GM19397 (cell line): ENCODE data around the gene TESPA1.

Source experiments
- ATAC-seq: cut with Tn5 transposase; IDR thresholded peaks from one replicate; pipeline ENCODE4 v1.9.1; 2021; ENCODE audit warnings: mild to moderate bottlenecking, moderate library complexity; ENCODE audit not compliant: unreplicated experiment

The TESPA1 gene, protein sequence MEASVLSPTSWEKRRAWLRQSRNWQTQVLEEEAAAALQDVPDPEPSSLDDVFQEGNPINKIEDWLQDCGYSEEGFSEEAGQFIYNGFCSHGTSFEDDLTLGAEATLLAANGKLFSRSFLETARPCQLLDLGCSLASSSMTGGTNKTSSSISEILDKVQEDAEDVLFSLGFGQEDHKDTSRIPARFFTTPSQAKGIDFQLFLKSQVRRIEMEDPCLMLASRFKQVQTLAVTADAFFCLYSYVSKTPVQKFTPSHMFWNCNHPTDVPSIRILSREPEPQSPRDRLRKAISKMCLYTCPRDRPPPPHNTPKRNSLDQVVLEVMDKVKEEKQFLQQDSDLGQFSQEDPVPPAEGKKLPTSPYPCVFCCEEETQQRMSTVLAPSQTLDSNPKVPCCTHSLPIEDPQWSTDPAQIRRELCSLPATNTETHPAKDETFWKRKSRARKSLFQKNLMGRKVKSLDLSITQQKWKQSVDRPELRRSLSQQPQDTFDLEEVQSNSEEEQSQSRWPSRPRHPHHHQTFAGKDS

DNA sequence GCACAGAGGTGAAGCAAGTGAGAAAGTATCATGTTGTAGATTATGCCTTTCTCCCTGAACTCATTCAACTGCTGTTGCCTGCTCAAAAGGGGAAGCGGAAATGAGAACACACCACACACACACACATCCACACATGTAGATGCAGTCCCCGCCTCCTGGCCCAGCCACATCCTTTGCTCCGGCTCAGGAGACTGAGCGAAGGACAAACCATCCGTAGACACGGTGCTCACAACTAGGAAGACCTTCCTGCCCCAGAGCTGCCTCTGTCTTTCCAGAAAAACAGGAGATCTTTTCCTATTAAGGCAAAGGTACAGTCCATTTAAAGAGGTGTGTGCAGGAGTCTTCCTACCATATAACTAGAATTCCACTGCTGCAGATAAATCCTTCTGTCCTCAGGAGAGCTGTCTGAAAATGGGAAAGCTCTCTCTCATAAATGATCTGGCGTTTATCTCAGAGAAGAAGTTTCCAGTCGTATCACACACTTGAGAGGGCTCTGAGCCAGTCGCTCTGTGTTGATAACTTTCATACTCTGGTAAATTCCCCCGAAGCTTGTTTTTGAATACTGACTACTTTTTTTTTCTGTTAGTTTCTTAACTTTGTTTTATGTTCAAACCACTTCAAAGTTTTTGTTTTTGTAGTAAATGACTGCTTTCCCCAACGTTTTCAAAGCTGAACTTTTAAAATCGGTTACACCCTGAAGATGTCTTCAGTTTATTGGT lies at the start of gene TESPA1:
TSS of gene TESPA1 (minus strand) at position 105 of the 719 bp plus-strand sequence. CDS start 10,200 bp downstream, outside the sequence.
- peak; percentile 97 for ATAC-seq

DNA sequence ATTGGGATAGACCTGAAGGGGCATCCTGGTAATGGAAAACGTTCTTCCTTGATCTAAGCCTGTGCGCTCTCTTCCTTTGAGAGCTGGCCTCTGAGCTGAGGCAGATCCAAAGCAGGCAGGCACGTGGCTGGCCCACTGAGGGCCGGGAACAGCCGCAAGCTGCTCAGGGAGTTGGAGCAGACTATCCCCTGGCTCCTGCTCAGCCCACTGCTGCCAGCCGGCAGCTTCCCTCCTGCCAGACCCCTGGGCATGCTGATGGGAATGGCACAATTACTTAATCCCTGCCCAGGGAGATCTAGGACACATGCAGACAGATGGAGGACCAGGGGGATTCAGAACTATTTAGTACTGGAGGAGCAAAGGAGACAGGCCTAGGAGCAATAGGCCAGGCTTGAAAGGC lies 49.7 kb upstream of the TESPA1 start:
- no peak for ATAC-seq

DNA sequence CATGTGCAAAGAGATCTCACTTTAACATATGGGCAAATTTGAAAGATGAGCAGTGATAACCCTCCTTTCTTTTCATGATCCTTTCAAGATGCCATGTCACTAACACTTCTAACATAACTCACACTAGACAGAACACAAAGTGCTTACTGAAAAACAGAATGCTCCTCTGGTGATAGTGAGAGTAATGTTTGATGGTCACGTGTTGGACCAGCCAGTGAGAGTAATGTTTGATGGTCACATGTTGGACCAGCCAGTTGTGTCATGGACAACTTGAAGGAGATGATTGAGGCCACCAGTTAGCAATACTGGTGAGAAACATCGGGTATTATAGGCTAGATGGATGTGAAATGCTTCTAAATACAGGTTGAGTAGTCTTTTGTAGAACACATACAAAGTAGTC lies 40.9 kb upstream of the TESPA1 start:
- no peak for ATAC-seq

DNA sequence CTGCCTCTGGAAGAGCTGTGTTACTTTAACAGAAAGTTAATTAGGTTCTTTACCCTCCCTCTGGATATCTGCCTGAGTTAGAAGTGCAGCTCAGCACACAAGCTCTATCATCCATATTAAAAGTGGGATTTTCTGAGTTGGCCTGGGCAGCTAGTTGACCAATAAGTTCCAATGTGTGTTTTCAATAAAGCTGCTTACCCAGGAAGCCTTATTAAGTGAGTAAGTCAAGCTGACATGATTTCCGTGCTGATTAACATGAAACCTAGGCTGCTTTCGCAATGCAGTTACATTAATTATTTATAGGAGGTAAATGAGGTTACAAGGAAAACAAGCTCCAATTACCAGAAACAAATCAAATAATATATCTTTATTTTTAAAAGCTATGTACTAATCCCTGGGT lies 40.0 kb upstream of the TESPA1 start:
- no peak for ATAC-seq

DNA sequence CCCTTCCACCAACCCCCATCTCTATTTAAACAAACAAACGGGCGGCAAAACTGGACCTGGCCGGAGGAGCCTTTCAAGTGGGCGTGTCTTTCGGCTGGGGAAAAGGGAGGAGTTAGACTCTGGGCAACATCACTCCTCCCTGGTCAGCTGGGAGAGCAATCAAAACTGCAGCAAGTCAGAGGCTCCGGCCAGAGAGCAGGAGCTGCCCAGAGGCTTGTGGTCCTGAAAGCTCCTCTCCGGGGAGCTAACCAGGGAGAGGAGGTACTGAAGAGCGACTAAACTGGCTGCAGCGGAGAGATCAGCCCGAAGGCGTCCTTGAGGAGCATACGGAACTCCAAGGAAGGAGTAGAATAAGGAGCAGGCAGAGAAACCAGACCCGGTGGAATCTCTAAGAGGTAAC lies 35.2 kb upstream of the TESPA1 start, which contains the start of gene NEUROD4:
TSS of gene NEUROD4 (plus strand) at position 191 of the 400 bp plus-strand sequence. CDS start 6,466 bp downstream, outside the sequence.
- ATAC-seq: no peak

DNA sequence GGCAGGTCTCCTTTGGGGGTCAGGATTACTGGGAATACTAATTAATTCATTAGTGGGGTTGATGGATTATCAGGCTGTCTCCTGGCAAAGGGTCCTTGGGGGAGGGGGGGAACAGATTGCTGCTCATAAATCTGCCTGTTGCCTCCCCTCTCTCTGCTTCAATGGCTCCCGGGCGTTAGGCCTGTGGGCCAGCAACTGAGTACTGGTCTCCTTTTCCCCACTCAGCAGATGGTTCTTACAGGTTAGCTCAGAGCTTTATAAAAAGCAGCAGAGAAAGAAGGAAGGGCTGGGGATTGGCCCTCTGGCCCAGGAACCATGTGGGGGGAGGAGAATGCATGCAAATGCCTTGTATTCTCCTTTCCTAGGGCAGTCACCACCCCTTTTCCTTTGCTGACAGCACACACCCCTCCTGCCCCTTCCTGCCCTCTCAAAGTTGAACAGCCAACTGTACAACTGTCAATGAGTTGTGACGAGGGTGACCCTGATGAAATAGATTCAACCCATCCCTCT lies 32.9 kb upstream of the TESPA1 start:
- no peak for ATAC-seq

DNA sequence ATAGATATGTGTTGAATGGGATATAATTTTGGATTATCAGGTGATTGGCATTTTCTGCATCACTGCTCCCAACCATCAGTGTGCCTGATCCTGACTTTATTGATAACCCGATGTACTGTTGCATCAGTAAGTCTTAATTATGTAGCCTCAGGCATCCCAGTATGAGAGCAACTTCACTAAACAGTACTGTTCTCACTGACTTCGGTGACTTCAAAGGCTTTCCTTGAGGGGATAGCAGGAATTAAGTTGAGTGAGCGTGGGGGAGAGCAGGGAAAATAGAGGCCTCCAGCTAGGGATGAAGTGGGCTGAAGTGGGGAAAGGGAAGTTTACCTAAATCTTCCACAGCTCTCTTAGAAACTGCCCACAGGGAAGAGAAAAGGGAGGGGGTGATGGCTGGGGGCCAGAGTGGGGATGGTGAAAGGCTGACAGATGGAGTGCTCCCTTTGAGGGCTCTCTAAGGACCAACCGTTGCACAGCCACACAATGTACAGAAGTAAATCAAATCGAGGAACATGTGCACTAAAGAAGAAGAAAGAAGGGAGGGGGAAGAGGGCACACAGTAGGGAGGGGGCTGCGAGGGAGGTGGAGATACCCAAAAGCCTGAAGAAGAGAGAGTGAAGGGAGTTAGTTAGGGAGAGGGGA lies 24.5 kb upstream of the TESPA1 start:
- ATAC-seq: no peak

DNA sequence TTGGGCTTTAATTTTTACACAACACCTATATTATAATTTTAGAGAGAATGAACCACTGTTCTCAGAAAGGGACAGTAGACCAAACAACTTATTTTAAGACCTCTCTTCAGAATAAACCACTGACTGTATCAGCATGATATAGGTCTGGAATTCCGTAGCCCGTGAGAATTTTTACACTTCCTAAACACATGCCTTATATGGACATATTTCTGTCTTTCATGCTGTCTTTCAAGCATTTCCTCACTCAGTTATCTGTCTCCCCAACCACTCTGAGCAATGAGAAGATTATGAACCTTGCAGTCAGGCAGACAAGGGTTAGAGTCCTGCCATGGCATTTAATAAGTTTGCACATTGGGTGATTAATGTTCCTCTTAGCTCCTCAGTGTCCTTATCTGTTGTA lies 17.8 kb upstream of the TESPA1 start:
- ATAC-seq: no peak

DNA sequence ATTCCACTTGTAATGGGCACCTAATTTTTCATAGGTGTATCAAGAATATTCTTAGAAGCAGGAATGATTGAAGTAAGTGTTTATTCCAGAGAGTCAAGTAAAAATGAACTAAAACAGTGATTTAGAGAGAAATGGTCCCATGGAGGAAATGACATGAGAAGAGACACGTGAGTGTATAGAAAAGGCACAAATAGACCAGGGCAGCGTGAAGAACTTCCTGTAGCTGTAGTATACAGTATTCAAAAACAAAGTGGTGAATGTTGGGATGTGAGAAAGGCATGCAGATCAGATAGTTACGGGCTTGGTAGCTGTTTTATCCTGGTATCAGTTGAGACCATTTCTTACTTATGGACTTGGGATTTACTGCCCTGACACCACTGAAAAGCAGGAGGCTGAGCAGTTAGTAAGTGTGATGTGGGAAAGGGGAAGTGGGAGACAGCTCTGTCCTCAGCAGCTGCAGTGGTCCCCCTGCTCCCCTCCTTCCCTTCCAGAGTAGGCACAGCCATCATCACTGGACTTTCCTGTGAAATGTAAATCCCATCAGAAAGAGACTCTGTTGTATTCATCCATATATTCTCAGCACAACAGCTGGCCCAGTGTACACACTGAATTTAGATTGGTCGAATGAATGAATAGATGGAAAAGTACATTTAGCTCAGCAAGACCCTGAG lies 16.8 kb upstream of the TESPA1 start:
- peak; percentile 62 for ATAC-seq

DNA sequence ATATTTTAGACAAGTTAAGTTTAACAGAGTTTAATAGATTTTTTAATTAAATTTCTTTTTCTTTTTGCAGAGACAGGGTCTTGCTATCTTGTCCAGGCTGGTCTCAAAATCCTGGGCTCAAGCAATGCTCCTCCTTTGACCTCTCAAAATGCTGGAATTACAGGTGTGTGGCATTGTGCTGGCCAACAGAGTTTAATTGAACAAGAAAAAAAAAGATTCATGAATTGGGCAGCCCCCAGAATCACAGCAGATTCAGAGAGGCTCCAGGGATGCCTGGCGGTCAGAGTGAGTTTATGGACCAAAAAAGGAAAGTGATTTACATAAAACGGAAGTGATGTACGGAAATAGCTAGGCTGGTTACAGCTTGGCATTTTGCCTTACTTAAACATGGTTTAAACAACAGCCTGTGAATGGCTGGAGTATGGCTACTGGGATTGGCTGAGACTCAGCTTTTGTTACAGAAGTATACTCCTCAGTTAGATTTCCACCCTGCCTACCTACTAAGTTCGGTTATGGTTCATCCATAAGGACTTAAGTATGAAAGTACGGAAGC lies 14.5 kb upstream of the TESPA1 start:
- no peak for ATAC-seq

DNA sequence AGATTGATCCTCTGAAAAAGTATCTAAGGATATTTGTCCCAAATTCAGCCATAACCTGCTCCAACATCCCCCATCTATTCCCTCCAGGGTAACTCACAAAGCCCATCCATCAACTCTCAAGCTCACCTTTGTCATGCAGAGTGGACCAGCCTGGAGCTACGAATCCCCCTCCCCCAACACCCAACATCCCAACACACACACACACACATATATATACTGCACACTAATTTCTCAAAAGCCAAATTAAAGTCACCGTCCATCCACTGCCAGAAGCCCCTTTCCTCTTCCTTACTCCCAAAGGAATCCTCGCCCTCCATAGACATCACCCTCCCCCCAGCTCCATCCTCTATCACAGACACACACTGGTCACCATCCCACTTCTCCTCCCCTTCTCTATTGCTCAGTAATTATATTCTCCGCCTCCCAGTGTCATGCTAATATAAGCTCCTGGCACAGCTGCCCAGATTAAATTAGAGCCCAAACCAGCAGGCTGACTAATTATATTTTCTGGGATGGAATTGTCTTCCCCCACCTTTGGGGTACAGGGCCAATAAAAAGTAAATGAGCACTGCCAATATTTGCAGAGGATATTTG lies 13.5 kb upstream of the TESPA1 start:
- ATAC-seq: no peak

DNA sequence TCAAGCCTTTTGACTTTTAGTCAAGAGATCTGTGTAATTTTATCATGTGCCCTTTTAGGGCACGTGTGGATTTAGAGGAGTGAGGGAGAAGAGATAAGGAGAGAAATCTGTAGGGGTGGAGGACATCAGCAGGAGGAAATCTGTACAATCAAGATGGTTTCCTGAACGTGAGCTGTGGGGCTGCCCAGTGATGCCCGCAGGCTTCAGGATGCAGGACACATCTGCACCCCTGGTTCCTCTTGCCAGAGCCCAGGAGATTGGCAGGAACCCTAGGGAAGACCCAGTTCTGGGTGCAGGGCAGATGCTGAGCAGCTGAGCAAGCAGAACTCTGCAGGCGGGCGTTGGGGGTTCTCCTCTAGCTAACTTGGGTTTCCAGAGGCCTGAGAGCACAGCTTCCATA lies 11.6 kb upstream of the TESPA1 start:
- ATAC-seq: no peak

DNA sequence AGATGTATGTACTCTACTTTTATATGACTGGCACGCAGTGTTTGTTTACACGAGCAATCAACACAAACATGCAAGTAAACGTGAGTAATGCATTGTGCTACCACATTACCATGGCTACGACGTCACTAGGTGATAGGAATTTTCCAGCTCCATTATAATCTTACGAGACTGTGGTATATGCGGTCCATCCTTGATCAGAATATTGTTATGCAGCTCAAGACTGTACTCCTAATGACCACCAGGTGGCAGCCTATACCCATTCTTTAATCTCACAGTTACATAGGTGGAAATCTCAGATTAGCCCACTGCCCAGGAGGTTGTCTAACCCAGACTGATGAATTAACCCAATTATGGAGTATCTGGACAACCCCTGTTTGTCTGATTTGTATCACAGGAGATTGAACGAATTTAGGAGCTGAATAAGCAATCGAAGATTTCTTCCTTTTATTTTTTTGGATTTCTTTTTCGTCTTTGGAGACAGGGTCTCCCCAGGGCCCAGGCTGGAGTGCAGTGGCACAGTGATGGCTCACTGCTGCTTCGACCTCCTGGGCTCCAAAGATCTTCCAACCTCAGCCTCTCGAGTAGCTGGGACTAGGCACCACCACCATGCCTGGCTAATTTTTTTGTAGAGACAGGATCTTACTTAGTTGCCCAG lies 8.7 kb upstream of the TESPA1 start:
- ATAC-seq: no peak

DNA sequence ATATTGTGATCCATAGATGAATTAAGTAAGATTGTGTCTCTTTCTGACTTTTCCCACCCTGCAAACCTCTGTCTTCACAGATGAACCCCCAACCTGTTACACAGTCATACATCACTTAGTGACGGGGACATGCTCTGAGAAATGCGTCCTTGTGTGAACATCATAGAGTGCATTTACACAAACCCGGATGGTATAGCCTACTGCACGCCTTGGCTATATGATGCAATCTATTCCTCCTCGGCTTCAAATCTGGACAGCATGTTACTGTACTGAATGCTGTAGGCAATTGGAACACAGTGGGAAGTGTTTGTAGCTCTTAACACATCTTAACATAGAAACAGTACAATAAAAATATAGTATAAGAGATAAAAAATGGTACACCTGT lies 7.4 kb upstream of the TESPA1 start:
- ATAC-seq: no peak

DNA sequence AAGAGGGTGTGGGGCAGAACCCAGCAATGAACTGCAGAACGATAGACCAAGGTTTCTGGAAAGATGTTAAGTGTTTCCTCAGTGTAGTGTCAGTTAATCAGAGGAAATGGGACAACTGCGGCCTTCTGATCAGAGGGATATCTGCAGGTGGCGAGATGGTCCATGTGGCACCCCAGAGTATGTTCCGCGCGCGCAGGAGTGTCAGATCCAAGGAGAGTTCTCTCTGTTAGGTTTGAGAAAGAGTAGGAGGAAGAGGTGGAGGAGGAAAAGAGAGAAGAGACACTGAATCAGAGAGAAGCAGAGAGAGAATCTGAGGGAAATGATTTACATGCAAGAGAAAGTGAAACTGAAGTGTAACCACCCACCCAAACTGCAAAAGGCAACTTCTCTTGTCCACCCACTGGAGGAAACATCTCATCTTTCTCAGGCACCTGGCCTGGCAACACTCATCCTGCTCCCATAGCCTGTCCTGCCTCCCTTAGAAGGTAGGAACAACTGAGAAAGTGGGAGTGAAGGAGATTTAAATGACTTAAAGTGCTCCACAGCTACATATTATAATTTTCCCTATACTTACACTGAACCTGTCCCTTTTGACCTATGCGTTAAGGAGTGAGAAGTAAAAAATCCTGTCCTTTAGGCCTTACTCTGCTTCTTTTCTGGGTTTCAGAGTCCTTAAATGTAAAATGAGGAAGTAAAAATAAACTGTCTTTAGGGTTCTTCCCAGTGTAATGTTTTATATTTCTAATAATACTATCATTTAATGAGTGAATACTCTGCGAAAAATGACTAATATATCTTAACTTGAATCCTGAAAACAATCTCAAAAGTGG lies 6.8 kb upstream of the TESPA1 start:
- peak; percentile 49 for ATAC-seq

DNA sequence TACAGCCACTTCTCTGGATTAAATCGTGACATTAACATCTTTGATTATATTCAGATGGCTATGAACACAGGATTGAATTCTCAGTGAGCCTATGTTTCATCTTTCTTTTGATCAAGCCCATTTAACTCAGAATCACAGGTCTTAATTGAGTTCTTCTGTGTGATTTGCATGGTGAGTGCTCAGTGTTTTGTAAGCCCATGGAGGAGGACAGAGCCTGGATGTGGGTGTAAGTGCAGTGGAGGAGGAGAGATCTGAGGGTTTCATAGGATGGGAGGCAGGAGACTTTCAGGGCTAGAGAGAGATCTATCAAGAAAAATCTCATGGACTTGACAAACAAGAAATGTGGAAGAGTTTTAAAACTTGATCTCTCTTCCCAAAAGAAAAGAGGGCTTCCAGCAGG lies 5.3 kb upstream of the TESPA1 start:
- ATAC-seq: no peak

DNA sequence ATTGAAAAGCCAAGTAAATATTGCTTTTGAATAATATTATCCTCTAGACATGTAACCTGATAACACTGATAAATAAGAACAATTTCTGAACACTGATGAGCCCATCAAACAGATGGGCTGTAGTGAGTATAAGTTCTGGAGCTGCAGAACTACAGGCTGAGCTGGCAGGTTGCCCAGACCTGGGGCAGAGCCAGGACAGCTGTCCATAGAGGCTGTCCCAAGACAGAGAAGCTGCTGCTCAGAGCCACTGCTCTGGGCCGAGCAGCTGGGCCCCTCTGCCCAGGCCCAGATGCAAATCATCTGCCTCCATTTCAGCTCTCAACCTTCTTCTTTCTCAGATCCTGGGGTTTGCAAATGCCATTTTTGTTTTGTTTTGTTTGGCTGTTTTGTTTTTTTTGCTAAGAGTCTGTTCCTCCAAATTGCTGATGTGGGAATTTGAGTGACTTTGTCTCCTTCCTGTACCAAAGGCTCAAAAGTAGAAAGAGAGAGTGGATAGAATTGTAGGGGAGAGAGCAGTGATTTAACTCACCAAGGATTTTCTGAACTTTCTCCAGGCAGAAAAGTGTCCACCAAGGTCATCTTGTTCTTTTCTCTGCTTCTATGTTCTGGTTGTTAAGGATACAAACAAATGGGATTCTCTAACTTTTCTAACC lies 4.0 kb upstream of the TESPA1 start:
- ATAC-seq: peak; percentile 31

DNA sequence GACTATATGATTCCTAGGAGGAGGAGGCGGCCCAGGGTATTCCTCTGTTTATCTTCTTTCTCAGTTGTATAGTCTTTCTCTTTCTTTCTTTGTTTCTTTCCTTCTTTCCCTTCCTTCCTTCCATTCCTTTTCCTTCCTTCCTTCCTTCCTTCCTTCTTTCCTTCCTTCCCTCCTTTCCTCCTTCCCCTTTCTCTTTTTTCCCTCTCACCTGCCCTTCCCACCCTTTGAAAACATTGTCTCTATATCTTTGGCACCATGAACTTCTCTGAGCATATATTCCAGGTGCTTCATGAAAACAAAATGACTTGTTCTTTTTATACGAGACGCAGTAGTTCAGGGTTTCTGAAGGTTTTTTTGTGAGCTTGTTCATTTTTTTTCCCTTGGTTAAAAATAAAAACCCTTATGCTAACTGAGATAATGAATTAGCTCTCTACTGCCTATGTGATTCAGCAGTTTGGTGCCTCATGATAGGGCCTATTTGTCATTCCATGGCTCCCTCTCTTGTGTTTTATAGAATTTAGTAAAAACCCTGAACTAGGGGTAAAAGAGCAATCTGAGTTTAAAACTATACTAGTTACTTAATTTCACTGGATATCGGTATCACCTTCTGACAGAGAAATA lies 3.2 kb upstream of the TESPA1 start:
- ATAC-seq: no peak
